ENCODE results near the gene MRPL11. TPM values are rescaled to one million over a fixed set of nuclear protein-coding genes. Genes with fewer than 3 reads are reported as not detected.

MRPL11 gene
- total and polyA plus RNA-seq, 2 of the 13 experiments (the other 11 are each of a cell fraction or from before 2014, with no cell fraction given), result 72.9 to 176 TPM

DNA sequence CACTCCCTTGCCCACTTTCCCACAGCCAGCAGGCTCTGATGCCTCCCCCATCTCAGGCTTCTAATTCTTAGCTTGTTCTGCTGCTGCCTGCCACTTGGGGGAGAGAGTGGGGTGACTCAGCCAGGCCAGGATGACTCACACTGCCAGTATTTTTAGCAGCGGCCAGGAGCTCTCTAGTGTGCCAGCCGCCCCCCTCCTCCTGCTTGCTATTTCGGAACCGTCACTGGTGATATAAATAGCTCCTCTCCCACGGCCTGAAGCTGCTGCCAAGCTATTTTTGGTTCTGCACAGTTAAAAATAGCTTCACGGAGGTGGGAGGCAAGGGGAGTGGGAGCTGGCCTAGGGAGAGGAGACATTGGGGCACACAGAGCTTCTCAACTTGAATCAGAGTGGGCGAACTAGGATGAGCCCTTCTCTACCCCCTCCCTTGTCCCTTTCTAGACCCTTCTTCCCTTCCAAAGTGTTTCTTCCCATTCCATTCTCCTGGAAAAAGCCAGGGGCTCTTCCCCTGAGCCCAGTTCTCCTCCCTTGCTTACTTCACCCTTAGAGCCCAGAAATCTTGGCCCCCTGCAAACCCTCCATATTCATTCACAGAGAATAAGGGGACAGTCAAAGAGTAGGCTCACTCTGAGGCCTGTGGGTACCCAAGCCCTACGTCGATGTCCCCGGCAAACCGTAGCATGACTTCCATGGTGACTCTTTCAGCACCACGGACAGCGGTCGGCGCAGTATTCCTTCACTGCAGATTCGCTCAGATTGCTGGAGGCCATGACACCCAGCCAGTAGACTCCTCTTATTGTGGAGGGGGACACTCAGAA lies 20.3 kb downstream of the MRPL11 start (continued):
- TF ChIP-seq HDAC6 (IDR thresholded peaks at IDR 0.05; ENCODE audit: low read depth, low read length), result no peak
- TF ChIP-seq KLF11 (CRISPR knock-in tag; IDR thresholded peaks at IDR 0.05), result peak; percentile 96
- TF ChIP-seq NFKBIZ (CRISPR knock-in tag; IDR thresholded peaks at IDR 0.05), result 0 out of 2 replicates have a peak, but pooled peaks have one; percentile 61
- no peak for TF ChIP-seq ZNF354B (CRISPR knock-in tag; IDR thresholded peaks at IDR 0.05)
- TF ChIP-seq RARA (CRISPR knock-in tag; IDR thresholded peaks at IDR 0.05), result peak; percentile 74
- no peak for TF ChIP-seq ZBTB37 (CRISPR knock-in tag; IDR thresholded peaks at IDR 0.05)
- TF ChIP-seq ZNF431 (CRISPR knock-in tag; IDR thresholded peaks at IDR 0.05; ENCODE audit: borderline replicate concordance, low read depth), result peak; percentile 72; the same call in 1 of the 2 replicates
- TF ChIP-seq, protein P1, sequence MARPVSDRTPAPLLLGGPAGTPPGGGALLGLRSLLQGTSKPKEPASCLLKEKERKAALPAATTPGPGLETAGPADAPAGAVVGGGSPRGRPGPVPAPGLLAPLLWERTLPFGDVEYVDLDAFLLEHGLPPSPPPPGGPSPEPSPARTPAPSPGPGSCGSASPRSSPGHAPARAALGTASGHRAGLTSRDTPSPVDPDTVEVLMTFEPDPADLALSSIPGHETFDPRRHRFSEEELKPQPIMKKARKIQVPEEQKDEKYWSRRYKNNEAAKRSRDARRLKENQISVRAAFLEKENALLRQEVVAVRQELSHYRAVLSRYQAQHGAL (CRISPR knock-in tag; IDR thresholded peaks at IDR 0.05; ENCODE audit: not compliant biosample characterization), result peak; percentile 31
- peak; percentile 50; the same call in 1 of the 2 replicates for TF ChIP-seq ZBTB38 (CRISPR knock-in tag; IDR thresholded peaks at IDR 0.05)
- no peak for TF ChIP-seq CREBL2 (CRISPR knock-in tag; IDR thresholded peaks at IDR 0.05; ENCODE audit: borderline replicate concordance)
- no peak for TF ChIP-seq HNF1A (IDR thresholded peaks at IDR 0.05; ENCODE audit: low read depth)
- no peak for TF ChIP-seq HNF1A (CRISPR knock-in tag; IDR thresholded peaks at IDR 0.05; ENCODE audit: borderline replicate concordance)
- peak; percentile 64; the same call in 1 of the 2 replicates for TF ChIP-seq FOXM1 (CRISPR knock-in tag; IDR thresholded peaks at IDR 0.05)
- TF ChIP-seq, protein P2, sequence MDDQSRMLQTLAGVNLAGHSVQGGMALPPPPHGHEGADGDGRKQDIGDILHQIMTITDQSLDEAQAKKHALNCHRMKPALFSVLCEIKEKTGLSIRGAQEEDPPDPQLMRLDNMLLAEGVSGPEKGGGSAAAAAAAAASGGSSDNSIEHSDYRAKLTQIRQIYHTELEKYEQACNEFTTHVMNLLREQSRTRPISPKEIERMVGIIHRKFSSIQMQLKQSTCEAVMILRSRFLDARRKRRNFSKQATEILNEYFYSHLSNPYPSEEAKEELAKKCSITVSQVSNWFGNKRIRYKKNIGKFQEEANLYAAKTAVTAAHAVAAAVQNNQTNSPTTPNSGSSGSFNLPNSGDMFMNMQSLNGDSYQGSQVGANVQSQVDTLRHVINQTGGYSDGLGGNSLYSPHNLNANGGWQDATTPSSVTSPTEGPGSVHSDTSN (CRISPR knock-in tag; IDR thresholded peaks at IDR 0.05; ENCODE audit: borderline replicate concordance), result peak; percentile 67; the same call in 1 of the 2 replicates
- no peak for TF ChIP-seq ZFP36L1 (CRISPR knock-in tag; IDR thresholded peaks at IDR 0.05)
- peak; percentile 90; the same call in 1 of the 2 replicates for TF ChIP-seq ETV6 (CRISPR knock-in tag; conservative IDR thresholded peaks at IDR 0.05)
- TF ChIP-seq ZNF468 (CRISPR knock-in tag; IDR thresholded peaks at IDR 0.05), result no peak
- TF ChIP-seq RFXANK (CRISPR knock-in tag; IDR thresholded peaks at IDR 0.05), result no peak
- TF ChIP-seq ETV5 (CRISPR knock-in tag; IDR thresholded peaks at IDR 0.05; ENCODE audit: borderline replicate concordance), result peak; percentile 14; the same call in 1 of the 2 replicates
- TF ChIP-seq MAZ (IDR thresholded peaks at IDR 0.05; ENCODE audit: borderline replicate concordance, low read depth, low read length), result no peak
- TF ChIP-seq MAZ (CRISPR knock-in tag; IDR thresholded peaks at IDR 0.05; ENCODE audit: low read depth), result peak; percentile 72
- no peak for TF ChIP-seq ZSCAN29 (CRISPR knock-in tag; conservative IDR thresholded peaks at IDR 0.05)
- no peak for TF ChIP-seq NCOA5 (CRISPR knock-in tag; IDR thresholded peaks at IDR 0.05)

All from HepG2 (cell line).